ENCODE measurements around the gene MEF2D.

DNA sequence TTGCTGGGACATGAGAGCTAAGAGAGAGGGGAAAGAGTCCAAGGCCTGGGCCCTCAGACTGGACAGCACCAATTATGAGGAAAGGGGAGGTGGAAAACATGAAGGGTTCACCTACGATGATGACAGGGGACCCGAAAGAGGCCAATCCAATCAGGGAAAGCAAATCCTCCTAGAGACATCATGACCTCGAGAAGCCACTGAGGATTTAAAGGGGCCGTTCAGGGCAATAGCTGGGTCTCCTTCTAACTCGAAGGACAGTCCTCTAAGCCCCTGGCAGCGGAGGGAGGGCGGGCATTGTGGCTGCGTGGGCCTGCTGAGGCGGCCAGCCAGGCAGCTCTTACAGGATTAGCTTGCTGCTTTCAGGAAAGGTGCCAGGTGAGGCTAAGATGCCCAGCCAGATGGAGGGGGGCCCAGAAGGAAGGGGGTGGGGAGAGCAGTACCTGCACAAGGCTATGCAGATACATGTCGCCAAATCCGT lies 7.4 kb downstream of the MEF2D start:
- TF ChIP-seq, protein P1, sequence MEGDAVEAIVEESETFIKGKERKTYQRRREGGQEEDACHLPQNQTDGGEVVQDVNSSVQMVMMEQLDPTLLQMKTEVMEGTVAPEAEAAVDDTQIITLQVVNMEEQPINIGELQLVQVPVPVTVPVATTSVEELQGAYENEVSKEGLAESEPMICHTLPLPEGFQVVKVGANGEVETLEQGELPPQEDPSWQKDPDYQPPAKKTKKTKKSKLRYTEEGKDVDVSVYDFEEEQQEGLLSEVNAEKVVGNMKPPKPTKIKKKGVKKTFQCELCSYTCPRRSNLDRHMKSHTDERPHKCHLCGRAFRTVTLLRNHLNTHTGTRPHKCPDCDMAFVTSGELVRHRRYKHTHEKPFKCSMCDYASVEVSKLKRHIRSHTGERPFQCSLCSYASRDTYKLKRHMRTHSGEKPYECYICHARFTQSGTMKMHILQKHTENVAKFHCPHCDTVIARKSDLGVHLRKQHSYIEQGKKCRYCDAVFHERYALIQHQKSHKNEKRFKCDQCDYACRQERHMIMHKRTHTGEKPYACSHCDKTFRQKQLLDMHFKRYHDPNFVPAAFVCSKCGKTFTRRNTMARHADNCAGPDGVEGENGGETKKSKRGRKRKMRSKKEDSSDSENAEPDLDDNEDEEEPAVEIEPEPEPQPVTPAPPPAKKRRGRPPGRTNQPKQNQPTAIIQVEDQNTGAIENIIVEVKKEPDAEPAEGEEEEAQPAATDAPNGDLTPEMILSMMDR (IDR thresholded peaks at IDR 0.05; ENCODE audit: low read length): no peak
- TF ChIP-seq EZH2 (optimal IDR thresholded peaks at IDR 0.05; ENCODE audit: low read depth, low read length): no peak

Data from MM.1S (cell line).